ENCODE measurements around the gene MAB21L1.

The MAB21L1 gene

GRCh38 chr13:35475960-35476943 lies at the start of gene MAB21L1:
Gene MAB21L1, minus strand, starts transcription at chr13:35476689. Its CDS starts 551 bp downstream, at chr13:35476138.
- DNase-seq (ENCODE audit: low spot score), result no peak

GRCh38 chr13:35524171-35524570 lies 47.7 kb upstream of the MAB21L1 start:
- no peak for DNase-seq (ENCODE audit: low spot score)

- DNase-seq (ENCODE audit: low spot score), result no peak
Observed at GRCh38 chr13:35518337-35518946, 42.0 kb upstream of the MAB21L1 start.

GRCh38 chr13:35514801-35515502 lies 38.5 kb upstream of the MAB21L1 start:
- no peak for DNase-seq (ENCODE audit: low spot score)

- no peak for DNase-seq (ENCODE audit: low spot score)
Observed at GRCh38 chr13:35514061-35514477, 37.6 kb upstream of the MAB21L1 start.

GRCh38 chr13:35512271-35512920 lies 35.9 kb upstream of the MAB21L1 start:
- no peak for DNase-seq (ENCODE audit: low spot score)

- no peak for DNase-seq (ENCODE audit: low spot score)
Observed at GRCh38 chr13:35502456-35502855, 26.0 kb upstream of the MAB21L1 start.

- DNase-seq (ENCODE audit: low spot score), result no peak
Observed at GRCh38 chr13:35501661-35502235, 25.3 kb upstream of the MAB21L1 start.

GRCh38 chr13:35500144-35500543 lies 23.7 kb upstream of the MAB21L1 start:
- no peak for DNase-seq (ENCODE audit: low spot score)

- DNase-seq (ENCODE audit: low spot score), result no peak
Observed at GRCh38 chr13:35499676-35500075, 23.2 kb upstream of the MAB21L1 start.

- no peak for DNase-seq (ENCODE audit: low spot score)
Observed at GRCh38 chr13:35499196-35499662, 22.7 kb upstream of the MAB21L1 start.

GRCh38 chr13:35498231-35498630 lies 21.7 kb upstream of the MAB21L1 start:
- DNase-seq (ENCODE audit: low spot score), result no peak

GRCh38 chr13:35496761-35497386 lies 20.4 kb upstream of the MAB21L1 start:
- peak; percentile 9 for DNase-seq (ENCODE audit: low spot score)

- DNase-seq (ENCODE audit: low spot score), result no peak
Observed at GRCh38 chr13:35496006-35496405, 19.5 kb upstream of the MAB21L1 start.

GRCh38 chr13:35489050-35489449 lies 12.6 kb upstream of the MAB21L1 start:
- no peak for DNase-seq (ENCODE audit: low spot score)

GRCh38 chr13:35485424-35485823 lies 8.9 kb upstream of the MAB21L1 start:
- peak; percentile 20 for DNase-seq (ENCODE audit: low spot score)

GRCh38 chr13:35484384-35484783 lies 7.9 kb upstream of the MAB21L1 start:
- DNase-seq (ENCODE audit: low spot score), result peak; percentile 47

- no peak for DNase-seq (ENCODE audit: low spot score)
Observed at GRCh38 chr13:35483761-35484160, 7.3 kb upstream of the MAB21L1 start.

GRCh38 chr13:35482527-35482926 lies 6.0 kb upstream of the MAB21L1 start:
- no peak for DNase-seq (ENCODE audit: low spot score)

- DNase-seq (ENCODE audit: low spot score), result no peak
Observed at GRCh38 chr13:35481777-35482176, 5.3 kb upstream of the MAB21L1 start.

- DNase-seq (ENCODE audit: low spot score), result no peak
Observed at GRCh38 chr13:35480346-35480745, 3.9 kb upstream of the MAB21L1 start.
